NOMO-1 (cell line): Measurements from ENCODE around the gene DNM3.
"Not testable (repeated sequence)": the region's sequence is repeated elsewhere in the genome, so short reads cannot be mapped to it uniquely, and the experiment has no call there.

Source experiments
- DNase-seq, 2 experiments: peaks; one replicate each; lab custom pipeline; 2025; ENCODE audit not compliant: unreplicated experiment in 2 of 2; lab: John Stamatoyannopoulos, UW

DNM3 gene

GRCh38 chr1:172298141-172298540 is 456.8 kb downstream of the DNM3 start:
- DNase-seq: no peak

- DNase-seq: no peak
Observed at GRCh38 chr1:172298911-172299310, 457.6 kb downstream of the DNM3 start.

- DNase-seq: no peak
Observed at GRCh38 chr1:172299515-172299914, 458.2 kb downstream of the DNM3 start.

GRCh38 chr1:172307508-172307907 is 466.2 kb downstream of the DNM3 start:
- DNase-seq: not testable (repeated sequence)

GRCh38 chr1:172308142-172308541 is 466.8 kb downstream of the DNM3 start:
- DNase-seq: no peak

GRCh38 chr1:172308577-172308976 is 467.3 kb downstream of the DNM3 start:
- DNase-seq: no peak

- DNase-seq: no peak
Observed at GRCh38 chr1:172320733-172321132, 479.4 kb downstream of the DNM3 start.

- DNase-seq: no peak
Observed at GRCh38 chr1:172321451-172321850, 480.2 kb downstream of the DNM3 start.

- DNase-seq: no peak
Observed at GRCh38 chr1:172322219-172323061, 481.1 kb downstream of the DNM3 start.

GRCh38 chr1:172323686-172324085 is 482.4 kb downstream of the DNM3 start:
- DNase-seq: no peak

- DNase-seq: no peak
Observed at GRCh38 chr1:172324086-172324485, 482.8 kb downstream of the DNM3 start.

- no peak for DNase-seq
Observed at GRCh38 chr1:172324761-172325160, 483.5 kb downstream of the DNM3 start.

GRCh38 chr1:172325531-172325930 is 484.2 kb downstream of the DNM3 start:
- DNase-seq: no peak

- DNase-seq: no peak
Observed at GRCh38 chr1:172326136-172326535, 484.8 kb downstream of the DNM3 start.

- DNase-seq: no peak
Observed at GRCh38 chr1:172328266-172328665, 487.0 kb downstream of the DNM3 start.

GRCh38 chr1:172332230-172332629 is 490.9 kb downstream of the DNM3 start:
- DNase-seq: no peak

GRCh38 chr1:172335377-172335776 is 494.1 kb downstream of the DNM3 start:
- DNase-seq: no peak

- no peak for DNase-seq
Observed at GRCh38 chr1:172338295-172338735, 497.0 kb downstream of the DNM3 start.

- no peak for DNase-seq
Observed at GRCh38 chr1:172339842-172340241, 498.5 kb downstream of the DNM3 start.

- DNase-seq: peak in 1 of 2 experiments; percentile 6
Observed at GRCh38 chr1:172340520-172340919, 499.2 kb downstream of the DNM3 start.

GRCh38 chr1:172341697-172342096 is 500.4 kb downstream of the DNM3 start:
- no peak for DNase-seq

GRCh38 chr1:172342584-172343239 is 501.4 kb downstream of the DNM3 start:
- peak in 1 of 2 experiments; percentile 50 for DNase-seq
